Thoracic aorta (tissue), 2 donors: ENCODE data around the gene ZNF644. TPM values are rescaled to one million over a fixed set of nuclear protein-coding genes. Genes with fewer than 3 reads are reported as not detected.
"Not testable (repeated sequence)": the region's sequence is repeated elsewhere in the genome, so short reads cannot be mapped to it uniquely, and the experiment has no call there.

Experiments used
- ATAC-seq: fragments of 150-250 bp; one replicate; pipeline ENCODE4 v1.8.0; 2017; ENCODE audit warnings: low read depth; ENCODE audit not compliant: insufficient number of reproducible peaks, low FRiP score
- DNase-seq: peaks from one replicate; pipeline ENCODE4 v3.0.0-alpha.2; 2020; ENCODE audit warnings: low spot score
- H3K27ac ChIP-seq, 2 donors: fragments of 200-600 bp; sonication (generic); 1 replicate in 1 of 2; 2 replicates in 1 of 2; pipeline ENCODE4 v1.5.1; 2016; ENCODE audit warnings: mild to moderate bottlenecking in 2 of 2, moderate library complexity in 2 of 2
- H3K27me3 ChIP-seq: fragments of 200-600 bp; sonication (generic); replicated peaks from 2 replicates; pipeline ENCODE4 v1.6.0; 2016; ENCODE audit warnings: mild to moderate bottlenecking; ENCODE audit not compliant: insufficient read depth
- H3K36me3 ChIP-seq: fragments of 200-600 bp; sonication (generic); one replicate; pipeline ENCODE4 v1.5.1; 2016
- H3K4me1 ChIP-seq, 2 donors: fragments of 200-600 bp; sonication (generic); 1 replicate in 1 of 2; 2 replicates in 1 of 2; pipeline versions ENCODE4 v1.5.1 to v1.6.0; 2016; ENCODE audit warnings: low read depth in 2 of 2, mild to moderate bottlenecking in 1 of 2; ENCODE audit not compliant: control insufficient read depth in 1 of 2
- H3K4me3 ChIP-seq: fragments of 200-600 bp; sonication (generic); 2 replicates; pipeline ENCODE4 v1.5.1; 2016; ENCODE audit warnings: mild to moderate bottlenecking
- H3K9me3 ChIP-seq: fragments of 200-600 bp; sonication (generic); 2 replicates; pipeline ENCODE4 v1.5.1; 2016
- total RNA-seq, 2 donors: library from RNA; depleted of rRNA; stranded (reverse); fragments of >200 nt; gene quantifications; one replicate each; pipeline versions ENCODE4 v1.1.0 to v1.2.3, GENCODE V29; 2016
- TF ChIP-seq, protein P1 (sequence below): fragments of 200-600 bp; sonication (generic); IDR thresholded peaks from one replicate; pipeline ENCODE4 v1.5.1; 2019; ENCODE audit warnings: antibody characterized with exemption

The ZNF644 gene
- total RNA-seq, 2 donors from 2014 or later: 39.0 to 48.7 TPM

DNA sequence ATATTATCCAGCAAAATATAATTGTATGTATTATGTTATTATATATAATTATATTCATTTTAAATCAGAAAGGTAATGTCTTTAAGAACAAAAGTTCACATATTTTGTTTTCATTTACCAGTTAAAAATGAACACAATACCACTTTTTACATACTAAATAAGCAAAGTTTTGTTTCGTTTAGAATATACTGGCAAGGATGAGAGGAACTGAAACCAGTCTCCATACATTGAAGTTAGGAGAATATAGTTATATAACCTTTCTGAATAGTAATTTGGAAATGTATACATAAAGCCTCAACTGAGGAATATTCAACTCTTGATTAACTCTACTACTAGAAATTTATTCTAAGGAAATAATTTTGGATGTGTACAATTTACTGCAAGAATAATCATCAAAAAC lies 110.5 kb downstream of the ZNF644 start:
- Histone ChIP-seq H3K4me1 (no peaks in the 10 kb centered on the region), H3K27me3 (no peaks in the 10 kb centered on the region), H3K36me3 (no peaks in the 10 kb centered on the region), H3K4me3 (no peak overlapping the region), H3K9me3 (no peaks in the 10 kb centered on the region), H3K27ac (no peak overlapping the region)
- DNase-seq (no peak), ATAC-seq (no peak)
- TF ChIP-seq, protein P1, sequence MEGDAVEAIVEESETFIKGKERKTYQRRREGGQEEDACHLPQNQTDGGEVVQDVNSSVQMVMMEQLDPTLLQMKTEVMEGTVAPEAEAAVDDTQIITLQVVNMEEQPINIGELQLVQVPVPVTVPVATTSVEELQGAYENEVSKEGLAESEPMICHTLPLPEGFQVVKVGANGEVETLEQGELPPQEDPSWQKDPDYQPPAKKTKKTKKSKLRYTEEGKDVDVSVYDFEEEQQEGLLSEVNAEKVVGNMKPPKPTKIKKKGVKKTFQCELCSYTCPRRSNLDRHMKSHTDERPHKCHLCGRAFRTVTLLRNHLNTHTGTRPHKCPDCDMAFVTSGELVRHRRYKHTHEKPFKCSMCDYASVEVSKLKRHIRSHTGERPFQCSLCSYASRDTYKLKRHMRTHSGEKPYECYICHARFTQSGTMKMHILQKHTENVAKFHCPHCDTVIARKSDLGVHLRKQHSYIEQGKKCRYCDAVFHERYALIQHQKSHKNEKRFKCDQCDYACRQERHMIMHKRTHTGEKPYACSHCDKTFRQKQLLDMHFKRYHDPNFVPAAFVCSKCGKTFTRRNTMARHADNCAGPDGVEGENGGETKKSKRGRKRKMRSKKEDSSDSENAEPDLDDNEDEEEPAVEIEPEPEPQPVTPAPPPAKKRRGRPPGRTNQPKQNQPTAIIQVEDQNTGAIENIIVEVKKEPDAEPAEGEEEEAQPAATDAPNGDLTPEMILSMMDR: no peak

DNA sequence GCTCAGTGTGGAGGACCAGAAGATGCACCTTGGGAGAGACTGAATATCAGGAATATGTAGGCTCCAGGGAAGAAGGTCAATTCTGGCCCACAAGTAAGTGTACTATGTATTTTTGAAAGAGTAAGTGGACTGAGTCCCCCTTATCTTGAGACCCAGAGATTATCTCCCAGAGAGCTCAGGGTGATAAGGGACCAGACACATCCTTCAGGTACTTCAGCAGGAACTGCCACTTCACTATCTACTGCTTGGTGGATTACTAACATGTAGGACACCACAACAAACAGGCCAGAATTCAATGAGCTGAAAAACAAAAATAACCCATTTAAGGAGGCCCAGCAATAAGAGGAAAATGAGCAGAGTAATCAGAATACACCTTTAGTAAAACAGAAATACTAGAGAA lies 119.2 kb downstream of the ZNF644 start:
- no peak for DNase-seq
- H3K4me3 ChIP-seq: no peak overlapping the region
- no peak overlapping the region for H3K27ac ChIP-seq
- no peaks in the 10 kb centered on the region for H3K4me1 ChIP-seq
- TF ChIP-seq, protein P1: no peak
- H3K9me3 ChIP-seq: no peaks in the 10 kb centered on the region
- H3K27me3 ChIP-seq: no peaks in the 10 kb centered on the region
- peaks cover 5% of the 10 kb centered on the region for H3K36me3 ChIP-seq
- ATAC-seq: no peak

DNA sequence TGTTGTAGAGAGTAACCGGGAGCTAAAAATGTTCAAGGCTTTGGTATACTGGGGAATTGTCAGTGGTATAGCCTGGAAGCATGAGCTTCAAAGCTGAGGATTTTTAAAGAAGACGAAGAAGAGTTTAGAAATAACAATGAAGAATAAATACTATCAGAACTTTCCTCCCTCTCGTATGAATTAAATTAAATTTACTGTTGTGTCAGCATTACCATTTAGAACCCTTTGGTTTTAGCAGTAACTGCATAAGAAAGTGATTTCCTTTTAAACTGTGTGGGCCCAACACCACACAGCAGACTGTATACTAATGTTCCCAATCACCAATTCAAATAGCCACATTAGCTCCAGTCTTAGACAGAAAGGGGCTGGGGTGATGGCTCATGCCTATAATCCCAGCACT lies 122.6 kb downstream of the ZNF644 start:
- ATAC-seq: no peak
- H3K4me3 ChIP-seq: no peak overlapping the region
- H3K27me3 ChIP-seq: no peaks in the 10 kb centered on the region
- no peak for DNase-seq
- no peaks in the 10 kb centered on the region for H3K4me1 ChIP-seq
- no peaks in the 10 kb centered on the region for H3K9me3 ChIP-seq
- H3K27ac ChIP-seq: no peak overlapping the region
- TF ChIP-seq, protein P1: no peak
- H3K36me3 ChIP-seq: peaks cover 5% of the 10 kb centered on the region

DNA sequence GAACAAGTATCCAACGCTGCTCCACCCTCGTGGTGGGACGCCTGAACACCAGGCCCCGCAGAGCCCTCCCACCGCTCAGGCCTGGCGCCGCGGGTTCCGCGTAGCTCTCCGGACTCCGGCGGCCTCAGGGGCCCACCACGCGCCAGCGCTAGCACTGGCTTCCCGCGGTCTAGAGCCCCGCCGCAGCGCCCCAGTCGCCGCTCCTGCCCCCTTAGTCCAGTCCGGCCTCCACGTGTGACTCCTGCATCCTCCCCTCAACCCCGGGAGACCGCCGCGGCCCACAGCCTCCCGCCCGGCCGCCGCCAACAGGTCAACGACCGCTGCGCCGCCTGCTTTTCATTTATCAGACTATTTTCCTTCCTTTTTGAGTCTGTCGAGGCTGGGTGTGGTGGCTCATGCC lies 128.2 kb downstream of the ZNF644 start:
- DNase-seq, H3K27ac ChIP-seq, H3K9me3 ChIP-seq, ATAC-seq, H3K36me3 ChIP-seq, H3K4me1 ChIP-seq, H3K27me3 ChIP-seq, H3K4me3 ChIP-seq: not testable (repeated sequence)

DNA sequence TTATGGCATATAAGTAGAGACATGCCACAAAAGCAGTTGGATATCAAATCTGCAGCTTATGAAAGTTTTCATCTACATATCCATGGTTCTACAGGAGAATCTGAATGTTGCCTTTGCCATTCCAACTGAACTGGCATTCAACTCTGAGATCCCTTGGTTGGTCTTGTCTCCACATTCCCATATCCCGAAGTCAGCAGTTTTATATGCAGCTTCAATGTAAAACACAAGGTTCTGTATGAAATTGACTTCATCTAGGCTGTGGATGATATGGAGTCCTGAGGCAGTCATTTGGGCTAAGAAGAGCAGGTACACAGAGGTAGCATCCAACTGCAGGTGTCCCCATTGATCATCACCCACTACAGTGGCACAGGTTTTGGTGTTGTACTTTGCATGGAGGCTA lies 129.0 kb downstream of the ZNF644 start:
- H3K36me3 ChIP-seq, ATAC-seq, H3K4me1 ChIP-seq, H3K9me3 ChIP-seq, H3K27ac ChIP-seq, H3K4me3 ChIP-seq, H3K27me3 ChIP-seq, DNase-seq: not testable (repeated sequence)

DNA sequence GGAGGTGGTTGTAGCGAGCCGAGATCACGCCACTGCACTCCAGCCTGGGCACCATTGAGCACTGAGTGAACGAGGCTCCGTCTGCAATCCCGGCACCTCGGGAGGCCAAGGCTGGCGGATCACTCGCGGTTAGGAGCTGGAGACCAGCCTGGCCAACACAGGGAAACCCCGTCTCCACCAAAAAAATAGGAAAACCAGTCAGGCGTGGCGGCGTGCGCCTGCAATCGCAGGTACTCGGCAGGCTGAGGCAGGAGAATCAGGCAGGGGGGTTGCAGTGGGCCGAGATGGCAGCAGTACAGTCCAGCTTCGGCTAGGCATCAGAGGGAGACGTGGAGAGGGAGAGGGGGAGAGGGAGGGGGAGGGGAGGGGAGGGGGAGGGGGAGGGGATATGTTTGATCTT lies 129.6 kb downstream of the ZNF644 start:
- not testable (repeated sequence) for H3K4me3 ChIP-seq, H3K27me3 ChIP-seq, H3K36me3 ChIP-seq, H3K9me3 ChIP-seq, H3K4me1 ChIP-seq, DNase-seq, ATAC-seq, H3K27ac ChIP-seq

DNA sequence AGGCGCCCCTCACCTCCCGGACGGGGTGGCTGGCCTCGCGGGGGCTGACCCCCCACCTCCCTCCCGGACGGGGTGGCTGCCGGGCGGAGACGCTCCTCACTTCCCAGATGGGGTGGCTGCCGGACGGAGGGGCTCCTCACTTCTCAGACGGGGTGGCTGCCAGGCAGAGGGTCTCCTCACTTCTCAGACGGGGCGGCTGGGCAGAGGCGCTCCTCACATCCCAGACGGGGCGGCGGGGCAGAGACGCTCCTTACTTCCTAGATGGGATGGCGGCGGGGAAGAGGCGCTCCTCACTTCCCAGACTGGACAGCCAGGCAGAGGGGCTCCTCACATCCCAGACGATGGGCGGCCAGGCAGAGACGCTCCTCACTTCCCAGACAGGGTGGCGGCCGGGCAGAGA lies 130.1 kb downstream of the ZNF644 start:
- not testable (repeated sequence) for H3K9me3 ChIP-seq, DNase-seq, H3K4me3 ChIP-seq, H3K4me1 ChIP-seq, H3K36me3 ChIP-seq, ATAC-seq, H3K27me3 ChIP-seq, H3K27ac ChIP-seq
